ENCODE results near the gene TMTC2.

GRCh38 chr12:83099436-83099835 lies 412.7 kb downstream of the TMTC2 start:
- no peak for TF ChIP-seq CTCF (IDR thresholded peaks at IDR 0.05)
- no peak for TF ChIP-seq EP300 (IDR thresholded peaks at IDR 0.05)
- TF ChIP-seq POLR2A (IDR thresholded peaks at IDR 0.05): no peak

All from tibial nerve (tissue), 4 donors.